Measurements from ENCODE around the gene IGF1R.

IGF1R gene

GRCh38 chr15:98933406-98933805 lies 285.1 kb downstream of the IGF1R start:
- DNase-seq (ENCODE audit: insufficient read length, low spot score) (no peak), FAIRE-seq (no peak)

- DNase-seq (ENCODE audit: insufficient read length, low spot score) (no peak), FAIRE-seq (no peak)
Measured at GRCh38 chr15:98935736-98936135, 287.4 kb downstream of the IGF1R start.

- FAIRE-seq (peak; percentile 44), DNase-seq (ENCODE audit: insufficient read length, low spot score) (no peak)
Measured at GRCh38 chr15:98937413-98938104, 289.2 kb downstream of the IGF1R start.

- DNase-seq (ENCODE audit: insufficient read length, low spot score) (no peak), FAIRE-seq (no peak)
Measured at GRCh38 chr15:98938105-98938417, 289.7 kb downstream of the IGF1R start.

- FAIRE-seq (no peak), DNase-seq (ENCODE audit: insufficient read length, low spot score) (no peak)
Measured at GRCh38 chr15:98938799-98939198, 290.5 kb downstream of the IGF1R start.

- DNase-seq (ENCODE audit: insufficient read length, low spot score) = no peak
- no peak for FAIRE-seq
Measured at GRCh38 chr15:98939311-98940080, 291.2 kb downstream of the IGF1R start.

- no peak for DNase-seq (ENCODE audit: insufficient read length, low spot score)
Measured at GRCh38 chr15:98941595-98942255, 293.4 kb downstream of the IGF1R start.

GRCh38 chr15:98942431-98942830 lies 294.1 kb downstream of the IGF1R start:
- DNase-seq (ENCODE audit: insufficient read length, low spot score) (no peak), FAIRE-seq (no peak)

More at GRCh38 chr15:98941595-98942255, 293.4 kb downstream of the IGF1R start:
- no peak for FAIRE-seq

- no peak for DNase-seq (ENCODE audit: insufficient read length, low spot score)
- FAIRE-seq = no peak
Measured at GRCh38 chr15:98943051-98943508, 294.7 kb downstream of the IGF1R start.

GRCh38 chr15:98943601-98944151 lies 295.3 kb downstream of the IGF1R start:
- DNase-seq (ENCODE audit: insufficient read length, low spot score) (no peak), FAIRE-seq (no peak)

- FAIRE-seq (no peak), DNase-seq (ENCODE audit: insufficient read length, low spot score) (no peak)
Measured at GRCh38 chr15:98946301-98947255, 298.2 kb downstream of the IGF1R start.

GRCh38 chr15:98948456-98948855 lies 300.1 kb downstream of the IGF1R start:
- DNase-seq (ENCODE audit: insufficient read length, low spot score) (no peak), FAIRE-seq (no peak)

GRCh38 chr15:98948941-98949340 lies 300.6 kb downstream of the IGF1R start:
- FAIRE-seq (no peak), DNase-seq (ENCODE audit: insufficient read length, low spot score) (no peak)

GRCh38 chr15:98949624-98950023 lies 301.3 kb downstream of the IGF1R start:
- no peak for DNase-seq (ENCODE audit: insufficient read length, low spot score)
- no peak for FAIRE-seq

- no peak for FAIRE-seq
Measured at GRCh38 chr15:98950248-98950647, 301.9 kb downstream of the IGF1R start.

GRCh38 chr15:98951004-98951403 lies 302.7 kb downstream of the IGF1R start:
- DNase-seq (ENCODE audit: insufficient read length, low spot score) (no peak), FAIRE-seq (no peak)

More at GRCh38 chr15:98950248-98950647, 301.9 kb downstream of the IGF1R start:
- DNase-seq (ENCODE audit: insufficient read length, low spot score) = no peak

- FAIRE-seq (no peak), DNase-seq (ENCODE audit: insufficient read length, low spot score) (no peak)
Measured at GRCh38 chr15:98951493-98952320, 303.4 kb downstream of the IGF1R start.

- peak; percentile 54 for DNase-seq (ENCODE audit: insufficient read length, low spot score)
- peak; percentile 89 for FAIRE-seq
Measured at GRCh38 chr15:98952381-98952803, 304.1 kb downstream of the IGF1R start.
